Testis (tissue), 5 donors: ENCODE data around the gene SEC14L1. TPM values are rescaled to one million over a fixed set of nuclear protein-coding genes. Genes with fewer than 3 reads are reported as not detected.

Experiments used
- DNase-seq: peaks from one replicate; pipeline ENCODE4 v3.0.0-alpha.2; 2019
- H3K27ac ChIP-seq, 2 donors: fragments of 200-600 bp; sonication (generic); one replicate each; pipeline ENCODE4 v1.5.1; 2019
- H3K27me3 ChIP-seq: fragments of 200-600 bp; sonication (generic); one replicate; pipeline ENCODE4 v1.5.1; 2019
- H3K36me3 ChIP-seq: fragments of 200-600 bp; sonication (generic); one replicate; pipeline ENCODE4 v1.5.1; 2017; ENCODE audit warnings: low read depth; ENCODE audit errors: missing control alignments
- H3K4me1 ChIP-seq: fragments of 200-600 bp; sonication (generic); one replicate; pipeline ENCODE4 v1.5.1; 2019
- H3K4me3 ChIP-seq, 2 donors: fragments of 200-600 bp; sonication (generic); one replicate each; pipeline ENCODE4 v1.5.1; 2017 to 2019
- H3K9me3 ChIP-seq: fragments of 200-600 bp; sonication (generic); one replicate; pipeline ENCODE4 v1.5.1; 2017
- CTCF ChIP-seq, 3 experiments: fragments of 450-650 bp in 2 of 3; fragments of 200-600 bp in 1 of 3; sonication (generic) in 1 of 3; IDR thresholded peaks; one replicate each; pipeline ENCODE4 v1.5.1; 2016 to 2019; ENCODE audit warnings: antibody characterized with exemption in 3 of 3, mild to moderate bottlenecking in 2 of 3, moderate library complexity in 1 of 3
- POLR2A ChIP-seq: fragments of 450-650 bp; IDR thresholded peaks from one replicate; pipeline ENCODE4 v1.6.1; 2017; ENCODE audit warnings: antibody characterized with exemption, mild to moderate bottlenecking, moderate library complexity
- WGBS, 2 donors: methylation state at CpG; one replicate each; pipeline ENCODE4 v1.1.5; 2018; 5-methylcytosine and 5-hydroxymethylcytosine counted together
- intact Hi-C: fragments of 100-400 bp; cut with DNase I; formaldehyde crosslinking; loops from one replicate; pipeline ENCODE4 v1.15.1; 2023; ENCODE audit warnings: low total_unique reads
- long read RNA-seq, 2 donors: transcript quantifications; one replicate each; lab custom pipeline, GENCODE V29; 2026
- polyA plus RNA-seq: library from polyadenylated mRNA; stranded (reverse); fragments of 350-450 nt; fragmentation: Illumina TruSeq; extraction: RNeasy Lipid Tissue Mini Kit (QIAGEN cat#74804); gene quantifications from one replicate; pipeline ENCODE4 v1.2.3, GENCODE V29; 2014; ENCODE audit warnings: low read depth, low replicate concordance; ENCODE audit not compliant: insufficient read depth
- total RNA-seq, 2 donors: library from RNA; depleted of rRNA; stranded (reverse); fragments of >200 nt; gene quantifications; one replicate each; pipeline ENCODE4 v1.2.3, GENCODE V29; 2016

Gene SEC14L1
- total RNA-seq (100 to 1,000 TPM; 240 to 262 TPM), polyA plus RNA-seq (143 TPM)
- long read RNA-seq, donor 1, full-length matches to known transcripts, result 11 of 49 reads
- long read RNA-seq, donor 1, partial matches to known transcripts, result 38 of 49 reads
- long read RNA-seq, donor 1, other reads (novel, unspliced or antisense), result 0 of 49 reads
- long read RNA-seq, donor 2, full-length matches to known transcripts, result 12 of 18 reads
- long read RNA-seq, donor 2, partial matches to known transcripts, result 6 of 18 reads
- long read RNA-seq, donor 2, other reads (novel, unspliced or antisense), result 0 of 18 reads

DNA sequence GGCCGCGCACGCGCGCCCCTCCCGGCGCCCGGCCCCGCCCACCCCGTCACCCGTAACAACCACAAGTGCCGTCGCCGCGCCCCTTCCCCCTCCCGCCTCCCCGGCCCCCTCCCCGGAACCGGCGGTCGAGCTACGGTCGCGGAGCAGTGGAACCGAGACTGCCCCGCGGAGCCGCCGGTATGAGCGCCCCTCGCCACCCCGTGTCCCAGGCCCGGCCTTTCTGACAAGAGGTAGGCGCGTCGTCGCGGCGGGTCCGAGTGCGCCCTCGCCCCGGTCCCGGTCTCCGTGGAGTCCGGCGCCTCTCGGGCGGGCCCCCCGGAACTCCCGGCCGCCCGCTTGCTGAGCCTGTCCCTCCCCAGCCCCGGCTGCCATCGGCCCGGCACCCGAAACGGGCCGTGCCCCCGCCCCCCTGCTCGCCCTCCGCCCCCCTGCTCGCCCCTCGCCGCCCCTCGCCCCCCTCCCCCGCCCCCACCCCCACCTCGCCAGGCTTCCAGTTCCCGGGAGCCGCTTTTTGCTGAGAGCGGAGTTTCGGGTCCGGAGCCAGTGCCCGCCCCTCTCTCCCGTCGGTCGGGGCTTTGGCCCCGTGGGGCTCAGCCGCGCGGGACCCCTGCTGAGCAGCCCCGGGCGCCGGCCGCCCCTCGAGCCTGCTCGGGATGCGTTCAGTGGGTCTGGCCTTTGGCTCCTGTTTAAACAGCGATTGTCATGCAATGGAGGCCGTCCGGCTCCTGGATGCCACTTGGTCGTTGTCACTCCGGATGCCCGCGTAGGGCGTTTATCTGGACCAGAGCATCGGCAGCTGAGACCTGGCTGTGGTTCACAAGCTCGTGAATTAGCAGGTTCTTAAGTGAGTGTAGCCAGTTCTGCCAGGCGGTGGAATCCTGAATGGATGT lies at the start of gene SEC14L1:
SEC14L1 (plus strand) TSS at position 92 of the 890 bp plus-strand sequence. CDS start 2,628 bp downstream, outside the sequence.
- Histone ChIP-seq H3K4me3 (peak within 1 kb of the TSS; percentile 82 to 89), H3K27me3 (no peaks in the 10 kb centered on the region), H3K27ac (peak within 1 kb of the TSS; percentile 93 to 97), H3K9me3 (no peaks in the 10 kb centered on the region), H3K4me1 (peaks cover 29% of the 10 kb centered on the region), H3K36me3 (no peaks in the 10 kb centered on the region)
- TF ChIP-seq CTCF (IDR thresholded peaks at IDR 0.05), result no peak
- no peak for TF ChIP-seq POLR2A
- peak; percentile 52 for DNase-seq
- intact Hi-C loops, result no loop called here
- 0% methylated on average over 9 to 10 of the region's 99 CpGs for WGBS, 2 donors

DNA sequence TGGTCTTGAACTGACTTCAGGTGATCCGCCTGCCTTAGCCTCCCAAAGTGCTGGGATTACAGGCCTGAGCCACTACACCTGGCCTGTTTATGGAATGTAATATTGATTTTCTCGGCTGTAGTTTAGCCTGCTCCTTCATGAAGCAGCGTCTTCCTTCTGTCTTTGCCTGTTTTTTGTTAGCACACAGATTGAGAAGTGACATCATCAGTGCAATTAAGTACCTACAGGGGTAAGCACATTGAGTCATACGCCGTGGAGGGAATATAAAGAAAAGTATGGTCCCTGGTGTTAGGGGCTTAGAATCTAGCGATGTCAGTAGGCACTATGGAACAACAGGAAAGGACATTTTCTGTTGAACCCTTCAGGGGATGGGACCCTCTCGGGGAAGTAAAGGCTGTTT lies 48.7 kb upstream of the SEC14L1 start:
- peaks cover 23% of the 10 kb centered on the region for H3K4me1 ChIP-seq

GRCh38 chr17:77095461-77095860 lies 45.3 kb upstream of the SEC14L1 start:
- no peaks in the 10 kb centered on the region for H3K9me3 ChIP-seq
- no peak overlapping the region for H3K27ac ChIP-seq
- no peak overlapping the region for H3K4me3 ChIP-seq
- DNase-seq, result no peak
- H3K27me3 ChIP-seq, result no peaks in the 10 kb centered on the region
- WGBS, 2 donors, result 87% methylated on average over 7 of the region's 7 CpGs
- intact Hi-C loops, result no loop called here
- peaks cover 34% of the 10 kb centered on the region for H3K4me1 ChIP-seq
- TF ChIP-seq CTCF (IDR thresholded peaks at IDR 0.05), result no peak
- no peak for TF ChIP-seq POLR2A
- H3K36me3 ChIP-seq, result no peaks in the 10 kb centered on the region

More for the DNA sequence above, 48.7 kb upstream of the SEC14L1 start:
- WGBS, 2 donors, result 89 to 93% methylated on average over 7 of the region's 7 CpGs
- H3K9me3 ChIP-seq, result no peaks in the 10 kb centered on the region
- no peak overlapping the region for H3K27ac ChIP-seq
- H3K36me3 ChIP-seq, result no peaks in the 10 kb centered on the region
- no peak overlapping the region for H3K4me3 ChIP-seq
- TF ChIP-seq CTCF (IDR thresholded peaks at IDR 0.05), result no peak
- no peak for TF ChIP-seq POLR2A
- DNase-seq, result no peak
- H3K27me3 ChIP-seq, result no peaks in the 10 kb centered on the region
- intact Hi-C loops, result no loop called here

DNA sequence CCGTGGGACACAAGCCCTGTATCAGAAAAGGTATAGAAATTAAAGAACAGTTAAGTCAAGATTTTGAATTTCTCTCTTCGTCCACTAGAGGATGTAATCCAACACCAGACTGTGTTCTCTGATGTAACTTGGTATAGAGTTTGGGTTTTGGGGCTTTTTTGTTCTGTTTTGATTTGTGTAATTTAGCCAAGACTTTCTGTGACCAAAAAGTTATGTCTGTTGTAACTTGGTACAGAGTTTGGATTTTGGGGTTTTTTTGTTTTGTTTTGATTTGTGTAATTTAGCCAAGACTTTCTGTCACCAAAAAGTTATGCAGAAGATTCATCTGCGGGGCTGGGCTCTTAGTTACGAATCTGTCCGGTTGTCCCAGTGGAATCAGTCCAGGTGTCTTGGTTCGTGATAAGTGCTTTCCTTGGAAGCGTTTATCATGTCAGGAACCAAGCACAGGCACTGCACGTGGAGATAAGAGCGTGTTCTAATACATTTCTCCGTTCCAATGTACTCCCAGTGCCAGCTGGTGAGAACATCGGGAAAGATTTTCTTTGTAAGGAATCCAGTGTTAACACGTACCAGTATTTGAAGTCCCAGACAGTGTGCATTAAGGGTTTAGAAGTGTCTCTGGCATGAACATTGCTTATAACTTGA lies 44.1 kb upstream of the SEC14L1 start:
- peak; percentile 76 for DNase-seq
- intact Hi-C loops, result no loop called here
- TF ChIP-seq CTCF (IDR thresholded peaks at IDR 0.05) (peak; percentile 82 to 85 (median 83)), POLR2A (no peak)
- no peaks in the 10 kb centered on the region for H3K9me3 ChIP-seq
- no peaks in the 10 kb centered on the region for H3K36me3 ChIP-seq
- 32 to 45% methylated on average over 12 of the region's 12 CpGs for WGBS, 2 donors
- peak overlapping the region; percentile 43 to 77 for H3K27ac ChIP-seq
- no peak overlapping the region for H3K4me3 ChIP-seq
- H3K27me3 ChIP-seq, result no peaks in the 10 kb centered on the region
- H3K4me1 ChIP-seq, result peaks cover 34% of the 10 kb centered on the region
